HG02885 (cell line): ENCODE measurements around the gene NDUFS3.
A peak's percentile ranks its signal among the peaks of the same experiment; 100 is the strongest.

ENCODE experiments used
- ATAC-seq: cut with Tn5 transposase; IDR thresholded peaks from one replicate; pipeline ENCODE4 v1.9.1; 2021; ENCODE audit warnings: mild to moderate bottlenecking; ENCODE audit not compliant: unreplicated experiment, poor library complexity

The NDUFS3 gene

DNA sequence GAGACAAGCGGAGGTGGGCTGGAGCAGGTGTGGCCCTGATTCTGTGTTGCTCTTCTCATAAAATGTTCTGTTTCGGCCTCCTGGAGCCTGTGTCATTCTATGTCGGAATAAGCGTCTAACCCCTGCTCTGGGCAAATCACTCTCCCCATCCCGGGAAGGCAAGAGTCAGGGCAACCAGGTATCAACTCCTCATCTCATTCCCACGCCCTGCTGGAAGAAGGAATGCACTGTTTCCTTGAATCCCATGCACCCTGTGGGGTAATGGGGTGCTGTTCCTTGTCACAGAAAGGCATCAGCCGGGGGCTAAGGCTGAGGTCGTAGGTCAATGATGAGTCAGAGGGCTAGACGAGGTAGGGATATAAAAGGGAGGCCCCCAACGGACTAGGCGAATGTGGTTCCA, 10.2 kb downstream of the NDUFS3 start:
- no peak for ATAC-seq

DNA sequence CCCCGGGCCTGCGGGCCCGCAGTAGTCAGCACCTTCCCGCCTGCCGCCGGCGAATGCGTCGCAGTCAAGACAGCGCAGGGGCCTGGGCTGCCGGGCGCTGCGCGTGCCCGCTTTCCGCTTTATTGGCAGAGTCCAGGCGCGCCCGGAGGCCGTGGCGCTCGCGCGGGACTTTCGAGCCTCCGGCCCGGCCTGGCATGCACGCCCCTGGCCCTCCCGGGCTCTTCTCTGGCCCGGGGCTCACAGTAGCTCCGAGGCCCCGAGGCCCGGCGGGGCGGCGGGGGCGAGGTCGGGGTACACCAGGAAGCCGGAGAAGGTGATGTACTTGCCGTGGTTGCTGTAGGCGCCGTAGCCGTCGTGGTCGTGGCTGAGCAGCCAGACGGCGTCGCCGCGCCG, 10.7 kb downstream of the NDUFS3 start:
- ATAC-seq, result no peak

DNA sequence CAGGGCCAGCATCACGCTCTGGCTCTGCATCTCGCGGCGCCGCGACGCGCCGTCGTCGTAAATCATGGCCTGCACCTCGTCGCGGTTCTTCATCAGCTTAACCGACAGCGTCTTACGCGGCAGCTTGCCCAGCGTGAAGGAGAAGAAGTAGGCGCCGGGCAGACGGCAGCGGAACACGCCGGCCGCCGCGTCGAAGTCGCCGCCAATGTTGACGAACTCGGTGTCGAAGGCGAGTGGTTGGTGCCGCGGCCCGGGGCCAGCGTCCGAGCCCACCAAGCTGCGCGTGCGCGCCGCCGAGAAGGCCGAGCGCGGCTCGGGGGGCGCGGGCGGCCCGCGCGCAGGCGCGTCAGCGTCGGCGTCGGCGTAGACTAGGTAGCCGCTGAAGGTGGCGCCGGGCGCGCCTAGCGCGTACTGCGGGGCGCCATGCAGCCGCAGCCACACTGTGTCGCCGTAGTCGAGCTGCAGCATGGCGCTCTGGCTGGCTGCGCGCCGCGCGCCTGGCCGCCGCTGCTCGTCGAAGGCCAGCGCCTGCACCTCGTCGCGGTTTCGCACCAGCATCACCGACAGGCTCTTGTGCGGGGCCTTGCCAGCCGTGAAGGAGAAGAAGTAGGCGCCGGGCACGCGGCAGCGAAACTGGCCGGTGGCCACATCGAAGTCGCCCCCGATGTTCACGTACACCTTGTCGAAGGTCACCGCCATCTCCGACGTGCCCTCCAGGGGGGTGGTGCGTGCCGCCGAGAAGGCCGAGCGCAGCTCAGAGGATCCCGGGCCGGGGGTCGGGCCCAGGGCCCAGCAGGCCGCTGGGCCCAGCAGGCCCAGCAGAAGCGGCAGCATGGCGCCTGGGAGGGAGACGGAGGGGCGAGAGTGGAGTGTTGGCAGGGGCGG, 11.3 kb downstream of the NDUFS3 start:
- no peak for ATAC-seq

DNA sequence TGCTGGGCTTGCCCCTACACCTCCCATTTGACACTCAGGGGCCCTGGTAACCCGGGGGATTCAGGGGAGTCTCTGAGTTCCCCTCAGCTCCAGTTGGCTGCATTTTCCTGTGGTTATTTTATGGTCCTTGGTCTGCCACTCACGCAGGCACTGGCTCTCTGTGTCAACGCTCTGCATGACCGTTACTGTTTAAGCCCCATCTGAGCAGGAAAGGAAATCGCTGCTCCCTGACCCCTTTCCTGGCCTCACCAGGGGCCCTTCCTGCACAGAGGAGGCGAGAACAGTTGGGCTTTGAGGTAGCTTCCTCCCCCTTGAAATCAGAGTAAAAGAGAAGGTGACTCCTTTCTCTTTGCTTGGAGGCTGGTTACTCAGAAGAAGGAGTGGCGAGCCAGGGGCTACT, 12.9 kb downstream of the NDUFS3 start:
- no peak for ATAC-seq

DNA sequence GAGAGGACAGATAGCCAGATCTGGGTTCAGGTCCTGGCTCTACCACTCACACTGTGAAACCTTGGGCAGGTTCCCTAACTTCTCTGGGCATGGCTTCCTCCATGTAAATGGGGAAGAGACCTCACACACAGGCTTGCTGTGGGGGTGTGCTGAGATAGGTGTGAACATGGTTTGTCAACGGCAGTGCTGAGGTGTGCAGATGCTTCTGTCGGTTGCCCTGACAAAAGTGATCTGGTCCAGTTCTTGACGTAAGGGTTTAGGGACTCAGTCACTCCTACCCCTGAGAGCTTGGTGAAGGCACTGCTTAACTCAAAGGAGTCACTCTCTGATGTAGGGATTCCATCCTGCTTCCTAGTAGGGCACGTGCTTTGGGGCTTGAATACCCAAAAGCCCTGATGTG, 13.4 kb downstream of the NDUFS3 start:
- ATAC-seq, result no peak

DNA sequence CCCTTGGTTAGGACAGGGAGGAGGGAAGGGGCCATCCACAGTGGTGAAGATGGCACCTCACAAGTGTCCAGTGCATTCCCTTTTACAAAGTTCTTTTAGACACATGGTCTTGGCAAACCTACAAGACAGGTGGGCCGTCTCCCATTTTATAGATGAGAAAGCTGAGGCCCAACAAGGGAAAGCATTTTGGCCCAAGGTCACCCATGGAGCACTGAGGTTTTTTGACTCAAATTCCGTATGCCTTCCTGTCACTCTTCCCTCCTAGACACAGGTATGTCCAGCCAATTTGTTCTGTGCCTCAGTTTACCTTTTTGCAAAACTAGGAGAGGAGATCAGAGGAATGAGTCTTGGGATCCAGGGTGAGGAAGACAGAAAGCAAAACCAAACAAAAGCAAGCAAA, 14.1 kb downstream of the NDUFS3 start:
- no peak for ATAC-seq

DNA sequence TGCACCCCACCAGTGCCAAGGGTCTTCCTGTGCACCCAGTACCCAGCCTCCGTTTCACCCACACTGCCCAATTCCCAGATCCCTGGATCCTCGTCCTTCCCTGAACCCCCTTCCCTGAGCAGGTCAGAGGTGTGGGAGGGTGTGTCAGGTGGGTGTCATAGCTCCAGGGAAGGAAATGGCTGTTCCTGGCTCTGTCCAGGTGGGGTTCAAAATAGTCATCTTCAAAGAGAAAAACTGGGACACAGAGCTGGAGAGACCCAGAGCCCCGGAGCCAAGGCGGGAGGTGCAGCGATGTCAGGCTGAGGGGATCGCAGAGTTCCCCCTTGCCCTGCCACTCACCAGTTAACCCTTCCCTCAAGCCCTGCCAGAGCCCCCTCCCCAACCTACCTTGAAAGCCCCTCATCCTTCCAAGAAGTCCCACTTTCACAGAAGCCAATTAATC, 14.6 kb downstream of the NDUFS3 start:
- ATAC-seq, result no peak

DNA sequence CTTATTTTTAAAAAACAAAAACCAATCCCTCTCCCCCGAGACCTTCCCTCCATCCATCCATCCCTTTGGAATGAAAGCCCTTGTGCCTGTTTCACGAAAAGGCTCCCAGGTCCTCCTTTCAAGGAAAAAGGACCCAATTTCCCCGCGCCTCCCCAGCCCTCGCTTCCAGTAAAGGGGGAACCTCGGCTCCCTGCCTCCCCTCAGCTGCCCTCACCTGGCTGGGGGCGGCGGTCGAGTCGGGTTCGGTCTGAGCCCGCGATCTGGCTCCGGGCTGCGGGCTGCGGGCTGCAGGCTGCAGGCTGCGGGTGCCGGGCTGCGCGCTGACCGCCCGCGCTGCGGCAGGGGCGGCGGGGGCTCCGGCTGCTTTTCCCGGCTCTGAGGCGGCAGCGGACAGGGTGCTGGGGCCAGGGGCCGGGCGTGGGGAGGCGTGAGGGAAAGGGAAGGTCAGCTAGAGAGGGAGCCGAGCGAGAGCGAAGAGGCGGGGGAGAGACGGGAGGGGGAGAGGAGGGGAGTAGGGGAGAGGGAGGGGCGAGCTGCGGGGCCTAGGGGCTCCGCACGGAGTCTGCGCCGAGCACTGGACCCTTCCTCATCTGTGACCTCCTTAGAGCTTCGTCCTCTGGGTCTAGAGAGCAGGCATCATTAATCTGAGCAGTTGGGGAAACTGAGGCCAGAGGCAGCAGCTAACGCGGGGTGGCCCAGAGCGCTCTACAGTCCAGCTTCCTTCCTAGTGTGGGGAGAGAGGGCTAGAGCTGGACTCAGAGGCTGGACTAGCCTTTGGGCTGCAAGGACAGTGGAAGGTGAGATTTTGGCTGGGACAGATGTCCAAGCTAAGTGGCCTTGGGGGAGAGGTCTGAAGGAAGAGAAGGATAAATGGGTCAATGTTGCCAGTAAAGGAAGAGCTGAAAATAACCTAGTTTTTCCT, 15.3 kb downstream of the NDUFS3 start, which contains the start of gene C1QTNF4:
Gene C1QTNF4, minus strand, starts transcription at position 478 of the 922 bp plus-strand sequence. CDS start 3,601 bp downstream, outside the sequence.
- no peak for ATAC-seq

DNA sequence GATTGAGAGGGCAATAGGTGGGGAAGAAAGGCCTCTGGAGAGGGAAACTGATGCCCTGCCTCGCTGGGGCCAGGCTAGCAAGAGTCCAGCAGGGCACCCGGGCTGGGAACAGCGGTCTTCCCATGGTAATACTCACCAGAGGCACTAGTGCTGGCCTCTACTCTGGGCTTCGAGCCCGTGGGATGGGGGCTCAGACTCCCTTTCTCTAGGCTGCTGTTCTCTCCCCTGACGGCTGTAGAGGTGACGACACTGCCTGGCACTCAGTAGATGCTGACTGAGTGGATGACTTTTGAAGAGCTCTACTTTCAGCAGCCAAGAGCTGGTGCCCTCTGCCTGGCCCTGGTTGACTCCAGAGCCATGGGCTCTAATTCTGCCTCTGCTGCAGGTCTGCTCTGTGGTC, 16.2 kb downstream of the NDUFS3 start:
- ATAC-seq, result no peak

DNA sequence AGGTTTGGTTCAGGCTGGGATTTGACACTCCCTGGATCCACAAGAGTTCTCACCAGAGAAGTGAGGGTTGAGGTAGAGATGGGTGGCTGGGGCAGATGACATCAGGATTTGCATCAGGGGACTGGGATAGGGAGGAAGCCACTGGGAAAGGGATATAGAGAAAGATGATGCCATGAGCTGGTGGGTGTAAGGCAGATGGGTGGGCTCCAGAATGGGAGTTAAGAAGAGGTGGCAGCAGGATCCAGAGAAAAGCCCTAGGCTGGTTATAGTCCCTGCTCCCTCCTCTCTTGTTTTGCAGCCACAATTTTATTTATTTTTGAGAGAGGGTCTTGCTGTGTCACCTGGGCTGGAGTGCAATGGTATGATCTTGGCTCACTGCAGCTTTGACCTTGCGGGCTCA, 17.1 kb downstream of the NDUFS3 start:
- ATAC-seq, result no peak

DNA sequence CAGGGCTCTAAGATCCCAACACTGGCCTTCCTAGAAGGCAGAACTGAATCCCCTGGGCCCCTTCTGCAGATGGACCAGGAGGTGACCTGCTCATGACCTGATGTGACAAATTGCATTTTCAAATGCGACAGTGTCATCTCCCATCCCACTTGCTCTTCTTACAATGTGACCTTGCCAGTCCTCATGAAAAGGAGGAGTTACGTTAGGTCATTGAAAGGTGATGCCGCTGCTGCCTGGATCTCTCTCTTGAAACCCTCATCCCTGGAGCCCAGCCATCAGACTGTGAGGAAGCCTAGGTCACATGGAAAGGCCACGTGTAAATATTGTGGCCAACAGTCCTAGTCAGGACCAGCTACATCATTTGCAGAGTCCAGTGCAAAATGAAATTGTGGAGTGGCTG, 21.0 kb downstream of the NDUFS3 start:
- no peak for ATAC-seq

DNA sequence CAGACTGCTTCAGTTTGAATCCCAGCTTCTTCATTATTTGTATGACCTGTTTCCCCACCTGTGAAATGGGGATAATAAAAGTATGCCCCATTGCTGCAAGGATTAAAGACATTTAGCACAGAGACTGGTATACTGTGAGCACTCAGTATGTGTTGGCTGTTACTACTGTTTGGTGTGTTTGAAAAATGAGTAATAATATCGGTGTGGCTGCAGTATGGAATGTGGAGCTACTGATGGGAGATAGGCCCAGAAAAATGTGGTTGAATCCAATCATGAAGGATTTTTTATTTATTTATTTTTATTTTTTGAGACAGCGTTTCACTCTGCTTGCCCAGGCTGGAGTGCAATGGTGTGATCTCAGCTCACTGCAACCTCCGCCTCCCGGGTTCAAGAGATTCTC, 24.4 kb downstream of the NDUFS3 start:
- ATAC-seq, result no peak

DNA sequence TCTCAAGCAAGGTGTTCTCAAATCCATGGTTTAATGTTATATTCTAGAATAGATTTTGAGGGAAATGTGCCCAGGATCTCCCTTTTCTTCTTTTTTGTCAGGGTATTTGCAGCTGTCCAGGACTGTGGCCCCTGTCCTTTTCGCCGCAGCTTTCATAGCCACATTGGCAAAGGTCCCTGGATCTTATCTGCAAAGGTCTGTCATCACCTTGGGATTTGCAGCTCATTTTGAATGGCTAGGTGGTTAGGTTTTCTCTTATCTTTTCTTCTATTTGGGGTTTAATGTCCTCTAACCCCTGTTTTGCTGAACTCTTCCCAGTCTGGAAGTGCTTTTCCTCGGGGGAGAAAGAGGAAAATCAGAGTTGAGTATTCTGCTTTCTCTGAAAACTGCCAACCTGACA, 27.0 kb downstream of the NDUFS3 start:
- ATAC-seq, result no peak

DNA sequence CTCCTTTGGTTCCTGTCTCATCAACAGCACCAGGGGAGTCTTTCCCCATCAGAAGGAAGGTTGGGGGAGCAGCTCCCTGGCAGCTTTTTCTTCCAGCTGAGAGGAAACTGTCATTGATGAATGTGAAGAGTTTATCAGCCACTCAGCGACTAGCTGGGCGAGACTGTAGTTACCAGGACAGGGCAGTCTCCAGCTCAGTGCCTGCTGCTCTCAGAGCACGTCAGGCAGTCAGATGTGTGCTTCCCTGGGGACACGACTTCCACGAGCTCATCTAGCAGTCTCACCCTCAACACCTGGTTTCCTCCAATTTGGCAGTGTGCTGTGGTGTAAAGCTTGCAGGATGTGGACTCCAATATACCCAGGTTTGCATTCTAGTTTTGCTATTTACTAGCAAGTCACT, 27.9 kb downstream of the NDUFS3 start:
- no peak for ATAC-seq

DNA sequence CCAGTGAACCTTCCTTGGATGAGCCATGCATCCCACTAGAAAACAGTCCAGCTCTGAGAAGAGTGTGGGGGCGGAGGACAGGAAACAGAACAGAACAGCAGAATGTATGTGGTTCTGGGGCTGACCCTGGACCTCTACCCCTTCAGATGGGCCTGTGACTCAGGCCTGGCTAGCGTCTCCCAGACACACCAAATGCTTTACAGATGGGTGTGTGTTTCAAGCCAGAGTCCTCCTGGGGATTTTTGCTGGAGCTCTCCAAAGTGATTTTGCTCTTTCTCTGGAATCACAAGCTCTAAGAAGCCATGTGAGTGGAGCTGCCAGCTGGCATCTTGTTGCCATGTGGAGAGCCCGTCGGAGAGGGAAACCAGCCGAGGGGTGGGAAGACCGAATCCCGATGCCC, 28.5 kb downstream of the NDUFS3 start:
- ATAC-seq, result no peak

DNA sequence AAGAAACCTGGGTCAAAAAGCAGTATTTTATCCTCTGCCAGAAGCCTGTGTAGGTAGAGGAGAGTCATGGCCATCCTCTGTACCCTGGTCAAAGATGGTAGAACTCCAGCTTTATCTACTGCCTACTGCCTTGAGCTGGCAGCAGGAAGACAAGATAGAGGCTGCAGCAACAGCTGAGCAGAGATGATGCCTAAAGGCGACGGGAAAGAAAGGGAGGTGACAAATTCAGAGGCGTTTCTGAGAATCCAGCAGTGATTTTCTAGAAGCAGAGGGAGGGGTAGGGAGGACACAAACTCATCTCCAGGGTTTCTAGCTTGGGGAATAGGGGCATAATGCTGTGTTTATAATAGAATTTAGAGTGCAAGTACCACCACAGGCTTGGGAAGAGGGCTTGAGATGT, 30.8 kb downstream of the NDUFS3 start:
- no peak for ATAC-seq

DNA sequence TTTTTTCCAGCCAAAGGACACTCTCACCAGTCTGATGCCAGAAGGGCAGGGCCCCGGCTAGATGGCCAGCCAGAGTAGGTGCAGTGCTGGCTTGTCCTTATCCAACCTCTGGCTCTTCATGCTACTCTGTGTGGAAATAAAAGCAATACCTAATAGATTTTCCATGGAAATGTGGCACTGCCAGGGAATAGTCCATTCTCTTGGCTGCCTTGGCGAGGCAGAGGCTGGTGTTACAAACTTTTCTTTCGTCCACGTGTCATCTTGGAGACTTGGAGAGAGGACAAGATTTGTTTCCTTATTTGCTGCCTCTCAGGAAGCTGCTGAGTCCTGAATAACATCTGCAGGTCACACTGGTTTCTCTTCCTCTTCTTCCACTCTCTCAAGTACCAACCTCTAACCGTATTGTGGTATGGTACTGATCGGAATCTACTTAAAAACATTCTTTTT, 32.5 kb downstream of the NDUFS3 start:
- ATAC-seq, result peak; percentile 91

DNA sequence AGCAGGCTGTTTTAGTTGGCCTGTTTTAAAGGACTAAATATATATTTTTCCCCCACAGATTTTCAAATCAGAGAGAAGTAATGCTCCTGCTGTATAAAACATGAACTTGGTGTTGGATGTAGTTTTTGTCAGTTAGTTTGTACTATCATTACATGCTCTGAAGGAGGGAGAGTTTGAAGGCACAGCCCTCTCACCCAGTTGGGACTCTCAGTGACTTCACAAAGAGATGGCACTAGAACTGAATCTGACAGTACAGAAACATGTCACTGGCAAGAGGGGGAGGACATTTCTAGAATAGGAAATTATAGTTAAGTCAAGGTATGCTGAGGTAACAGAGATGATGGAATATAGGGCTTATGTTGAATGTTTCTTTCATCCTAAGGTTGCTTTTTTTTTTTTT, 36.4 kb downstream of the NDUFS3 start:
- no peak for ATAC-seq

DNA sequence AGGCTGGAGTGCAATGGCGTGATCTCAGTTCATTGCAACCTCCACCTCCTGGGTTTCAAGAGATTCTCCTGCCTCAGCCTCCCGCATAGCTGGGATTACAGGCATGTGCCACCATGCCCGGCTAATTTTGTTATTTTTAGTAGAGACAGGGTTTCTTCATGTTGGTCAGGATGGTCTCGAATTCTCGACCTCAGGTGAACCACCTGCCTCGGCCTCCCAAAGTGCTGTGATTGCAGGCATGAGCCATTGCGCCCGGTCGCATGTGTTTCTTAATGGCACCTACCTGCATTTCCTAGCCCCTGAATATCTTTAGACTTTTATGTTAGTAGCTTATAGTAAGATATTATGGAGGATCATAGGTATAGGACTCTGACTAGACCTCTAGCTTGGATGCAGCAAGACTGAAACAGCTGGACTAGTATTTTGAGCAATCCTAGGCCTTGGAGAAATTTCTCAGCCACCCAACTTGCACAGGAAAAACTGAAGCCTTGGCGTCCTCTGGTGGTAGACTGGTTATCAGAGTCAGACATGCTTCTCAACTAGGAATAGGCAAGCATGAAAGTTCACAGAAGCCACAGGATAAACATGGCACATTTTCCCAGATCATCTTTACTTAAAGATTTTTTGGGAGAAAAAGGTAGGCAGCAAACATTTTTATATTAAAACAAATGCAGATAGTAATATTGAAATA, 38.0 kb downstream of the NDUFS3 start:
- no peak for ATAC-seq

DNA sequence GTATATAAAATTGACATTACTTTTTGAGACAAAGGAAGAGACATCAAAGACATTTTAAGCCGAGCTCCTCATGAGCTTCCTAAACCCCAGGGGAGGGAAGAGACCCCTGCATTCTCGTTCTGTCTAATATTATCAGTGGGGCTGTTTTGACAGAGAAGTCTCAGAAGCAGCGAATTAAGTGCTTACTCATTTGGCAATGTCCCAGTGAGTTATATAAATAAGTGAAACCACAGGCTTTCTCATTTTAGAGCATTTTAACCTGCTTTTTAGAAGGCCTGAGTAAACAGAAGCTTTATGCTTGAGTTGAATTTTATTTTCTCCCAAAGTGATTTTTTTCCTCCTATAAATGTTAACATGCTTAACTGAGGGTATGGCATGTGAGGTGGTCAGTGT, 38.5 kb downstream of the NDUFS3 start:
- no peak for ATAC-seq
